GM19238 (cell line): ENCODE results near the gene KLK7.

Experiments used
- DNase-seq: peaks from one replicate; pipeline ENCODE4 v3.0.0; 2011; ENCODE audit warnings: low spot score; ENCODE audit not compliant: insufficient read length

Gene KLK7

DNA sequence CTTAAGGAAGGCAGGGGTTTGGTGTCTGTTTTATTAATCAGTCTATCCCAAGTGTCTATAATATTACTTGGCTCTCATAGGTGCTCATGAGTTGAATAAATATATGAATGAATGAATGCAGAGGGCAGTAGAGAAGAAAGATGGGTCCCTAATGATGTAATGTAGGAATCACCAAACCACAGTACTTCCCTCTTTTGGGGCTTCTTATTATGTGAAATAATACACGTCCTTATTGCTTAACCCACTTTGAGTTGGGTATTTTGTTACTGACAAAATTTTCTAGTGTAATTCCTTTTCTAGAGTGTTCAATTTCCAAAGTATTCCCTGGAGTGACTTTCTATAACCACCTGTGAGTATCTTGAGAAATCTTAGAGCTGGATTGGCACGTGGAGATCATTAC, 44.1 kb downstream of the KLK7 start:
- DNase-seq, result no peak

DNA sequence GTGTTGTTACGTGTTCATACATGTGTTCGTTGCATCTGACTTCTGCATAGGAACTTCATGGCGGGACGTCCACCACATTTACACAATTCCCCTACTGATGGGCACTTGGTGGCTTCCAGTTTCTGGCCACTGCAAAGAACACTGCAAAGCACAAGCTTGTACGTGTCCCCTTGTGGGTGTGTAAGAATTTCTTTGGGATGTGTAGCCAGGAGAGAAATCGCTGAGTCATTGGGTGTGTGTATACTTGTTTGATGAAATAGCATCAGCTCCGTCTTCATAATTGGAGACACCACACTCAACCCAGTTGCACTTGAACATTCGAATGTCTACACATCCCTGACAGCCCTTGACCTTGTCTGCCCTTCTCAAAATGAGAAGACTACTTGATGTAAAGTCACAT, 50.1 kb downstream of the KLK7 start:
- no peak for DNase-seq

DNA sequence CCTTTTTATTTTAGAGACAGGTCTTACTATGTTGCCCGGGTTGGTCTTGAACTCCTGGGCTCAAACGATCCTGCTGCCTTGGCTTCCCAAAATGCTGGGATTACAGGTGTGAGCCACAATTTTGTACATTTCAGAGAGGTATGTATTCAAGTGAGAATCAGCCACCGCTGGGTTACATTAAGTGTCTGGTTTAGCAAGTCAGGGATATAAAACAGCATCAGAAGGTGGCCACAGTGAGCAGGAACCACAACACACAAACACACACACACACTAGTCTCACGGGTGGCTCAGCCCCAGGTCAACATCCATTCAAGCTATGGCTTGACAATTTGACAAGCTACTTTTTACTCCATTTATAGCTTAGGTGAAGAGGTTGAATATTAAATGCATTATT, 51.0 kb downstream of the KLK7 start:
- DNase-seq, result no peak

GRCh38 chr19:50932018-50932689, 51.6 kb downstream of the KLK7 start:
- no peak for DNase-seq

DNA sequence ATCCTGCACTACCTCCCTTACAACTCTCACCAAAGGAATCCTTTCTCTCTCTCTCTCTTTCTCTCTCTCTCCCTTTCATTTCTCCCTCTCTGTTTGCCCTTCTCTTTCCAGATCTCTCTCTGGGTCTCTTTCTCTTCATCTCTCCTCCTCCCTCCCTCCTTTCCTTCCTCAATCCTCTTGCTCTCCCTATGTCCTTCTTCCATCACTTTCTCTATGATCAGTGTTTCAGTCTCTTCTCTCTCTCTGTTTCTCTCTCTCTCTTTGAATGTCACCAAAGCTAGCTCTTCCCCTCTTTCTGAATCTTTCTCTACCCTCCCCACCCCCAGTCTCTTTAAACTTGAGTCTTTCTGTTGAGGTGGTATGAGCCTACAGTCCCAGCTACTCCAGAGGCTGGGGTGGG, 52.7 kb downstream of the KLK7 start:
- no peak for DNase-seq

- no peak for DNase-seq
Observed at GRCh38 chr19:50928831-50929230, 54.9 kb downstream of the KLK7 start.
